Measurements from ENCODE around the gene DUSP19.
A peak's percentile ranks its signal among the peaks of the same experiment; 100 is the strongest.

The DUSP19 gene

GRCh38 chr2:183070942-183071844 is 7.4 kb upstream of the DUSP19 start:
- Histone ChIP-seq H3K4me1 (ENCODE audit: control insufficient read depth in 1 of 2, insufficient read depth in 1 of 2, low read depth in 1 of 2, low read length in 1 of 2) (no peaks in the 10 kb centered on the region), H3K36me3 (no peaks in the 10 kb centered on the region)

GRCh38 chr2:183072177-183072576 is 6.4 kb upstream of the DUSP19 start:
- TF ChIP-seq CTCF (IDR thresholded peaks at IDR 0.05), result no peak
- H3K27ac ChIP-seq, result no peak overlapping the region
- no peaks in the 10 kb centered on the region for H3K4me1 ChIP-seq (ENCODE audit: control insufficient read depth in 1 of 2, insufficient read depth in 1 of 2, low read depth in 1 of 2, low read length in 1 of 2)
- H3K36me3 ChIP-seq, result no peaks in the 10 kb centered on the region
- peaks cover 30% of the 10 kb centered on the region for H3K27me3 ChIP-seq
- no peak overlapping the region for H3K4me3 ChIP-seq (ENCODE audit: low read depth in 1 of 2, low read length in 1 of 2)
- H3K9me3 ChIP-seq, result peaks cover 11% of the 10 kb centered on the region

More at GRCh38 chr2:183070942-183071844, 7.4 kb upstream of the DUSP19 start:
- no peak for TF ChIP-seq CTCF (IDR thresholded peaks at IDR 0.05)
- H3K27ac ChIP-seq, result no peak overlapping the region
- no peak overlapping the region for H3K4me3 ChIP-seq (ENCODE audit: low read depth in 1 of 2, low read length in 1 of 2)
- H3K27me3 ChIP-seq, result peaks cover 26% of the 10 kb centered on the region
- peaks cover 11% of the 10 kb centered on the region for H3K9me3 ChIP-seq

GRCh38 chr2:183078163-183078463 is 434 bp upstream of the DUSP19 start:
- no peaks in the 10 kb centered on the region for H3K9me3 ChIP-seq
- peaks cover 38% of the 10 kb centered on the region for H3K27me3 ChIP-seq
- no peaks in the 10 kb centered on the region for H3K36me3 ChIP-seq
- no peak for TF ChIP-seq CTCF (IDR thresholded peaks at IDR 0.05)
- peak overlapping the region; percentile 64 to 68 for H3K4me3 ChIP-seq (ENCODE audit: low read depth in 1 of 2, low read length in 1 of 2)
- no peak overlapping the region for H3K27ac ChIP-seq
- H3K4me1 ChIP-seq (ENCODE audit: control insufficient read depth in 1 of 2, insufficient read depth in 1 of 2, low read depth in 1 of 2, low read length in 1 of 2), result peaks cover 11% of the 10 kb centered on the region in 2 experiments

GRCh38 chr2:183079139-183079775 is 710 bp downstream of the DUSP19 start:
- peaks cover 35% of the 10 kb centered on the region for H3K27me3 ChIP-seq
- no peak overlapping the region for H3K27ac ChIP-seq
- TF ChIP-seq CTCF (IDR thresholded peaks at IDR 0.05), result no peak
- H3K9me3 ChIP-seq, result no peaks in the 10 kb centered on the region
- H3K4me1 ChIP-seq (ENCODE audit: control insufficient read depth in 1 of 2, insufficient read depth in 1 of 2, low read depth in 1 of 2, low read length in 1 of 2), result peaks cover 11% of the 10 kb centered on the region in 2 experiments
- H3K4me3 ChIP-seq (ENCODE audit: low read depth in 1 of 2, low read length in 1 of 2), result peak overlapping the region; percentile 64 to 68
- H3K36me3 ChIP-seq, result no peaks in the 10 kb centered on the region

- H3K36me3 ChIP-seq, result no peaks in the 10 kb centered on the region
- H3K4me3 ChIP-seq (ENCODE audit: low read depth in 1 of 2, low read length in 1 of 2), result no peak overlapping the region
- no peak for TF ChIP-seq CTCF (IDR thresholded peaks at IDR 0.05)
- H3K27ac ChIP-seq, result no peak overlapping the region
- H3K9me3 ChIP-seq, result no peaks in the 10 kb centered on the region
- peaks cover 10% of the 10 kb centered on the region for H3K27me3 ChIP-seq
- peaks cover 11% of the 10 kb centered on the region in 2 experiments for H3K4me1 ChIP-seq (ENCODE audit: control insufficient read depth in 1 of 2, insufficient read depth in 1 of 2, low read depth in 1 of 2, low read length in 1 of 2)
These were observed 3.4 kb downstream of the DUSP19 start for GRCh38 chr2:183081911-183082310.
